ENCODE measurements around the gene CRELD1.

Gene CRELD1

DNA sequence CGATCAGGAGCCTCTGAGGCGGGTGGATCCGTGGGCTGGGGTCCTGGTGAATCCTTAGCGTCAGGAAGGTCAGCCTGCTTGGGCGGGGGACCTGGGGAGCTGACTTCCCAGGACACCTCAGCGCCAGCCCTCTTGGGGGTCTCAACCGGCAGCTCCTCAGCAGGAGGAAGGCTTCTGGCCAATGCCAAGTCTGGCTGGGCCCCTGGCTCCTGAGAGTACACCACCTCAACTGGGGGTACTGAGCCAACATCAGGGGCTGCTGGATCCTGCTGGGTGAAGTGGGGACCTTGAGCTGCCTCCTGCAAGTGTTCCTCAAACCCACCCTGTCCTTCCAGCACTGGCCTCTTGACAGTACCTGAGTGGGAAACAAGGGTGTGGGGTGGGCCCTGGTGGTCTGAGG, 15.5 kb downstream of the CRELD1 start:
- Histone ChIP-seq H3K27me3 (ENCODE audit: control insufficient read depth, insufficient read depth, low read length) (no peaks in the 10 kb centered on the region; the same call in 1 of the 2 replicates), H3K27ac (ENCODE audit: low read depth, low read length) (no peak overlapping the region), H3K4me1 (ENCODE audit: control insufficient read depth, insufficient read depth, low read length) (peaks cover 6% of the 10 kb centered on the region; the same call in 1 of the 2 replicates), H3K9ac (ENCODE audit: low read length) (no peak overlapping the region), H3K9me3 (ENCODE audit: control insufficient read depth, insufficient read depth, low read depth, low read length) (no peaks in the 10 kb centered on the region), H3K36me3 (ENCODE audit: control insufficient read depth, insufficient read depth, low read length) (0 out of 2 replicates have a peak, but pooled peaks cover 8% of the 10 kb centered on the region), H3K4me3 (ENCODE audit: low read depth, low read length) (no peak overlapping the region)

DNA sequence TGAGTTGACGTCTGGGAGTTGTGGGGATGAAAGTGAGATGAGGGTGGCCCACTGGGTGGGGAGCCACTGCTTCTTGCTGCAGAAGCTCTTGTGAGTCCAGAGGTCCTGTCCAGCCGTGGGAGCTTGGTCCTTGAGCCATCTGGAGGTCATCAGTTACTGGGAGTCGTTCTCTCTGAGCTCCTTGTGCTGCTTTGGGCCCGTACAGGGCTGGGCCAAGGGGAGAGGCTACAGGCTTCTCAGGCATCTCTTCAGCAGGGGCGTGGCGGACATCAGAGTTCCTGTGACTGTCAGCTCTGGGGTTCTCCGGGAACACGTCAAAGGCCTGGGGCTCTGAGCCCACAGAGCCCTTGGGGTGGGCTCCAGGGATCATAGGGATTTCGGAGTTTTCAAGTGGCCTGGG, 16.0 kb downstream of the CRELD1 start:
- H3K4me1 ChIP-seq (ENCODE audit: control insufficient read depth, insufficient read depth, low read length), result peaks cover 11% of the 10 kb centered on the region
- no peaks in the 10 kb centered on the region for H3K9me3 ChIP-seq (ENCODE audit: control insufficient read depth, insufficient read depth, low read depth, low read length)
- H3K36me3 ChIP-seq (ENCODE audit: control insufficient read depth, insufficient read depth, low read length), result 0 out of 2 replicates have a peak, but pooled peaks cover 6% of the 10 kb centered on the region
- no peak overlapping the region for H3K27ac ChIP-seq (ENCODE audit: low read depth, low read length)
- H3K27me3 ChIP-seq (ENCODE audit: control insufficient read depth, insufficient read depth, low read length), result no peaks in the 10 kb centered on the region; the same call in 1 of the 2 replicates
- no peak overlapping the region for H3K9ac ChIP-seq (ENCODE audit: low read length)
- no peak overlapping the region for H3K4me3 ChIP-seq (ENCODE audit: low read depth, low read length)

DNA sequence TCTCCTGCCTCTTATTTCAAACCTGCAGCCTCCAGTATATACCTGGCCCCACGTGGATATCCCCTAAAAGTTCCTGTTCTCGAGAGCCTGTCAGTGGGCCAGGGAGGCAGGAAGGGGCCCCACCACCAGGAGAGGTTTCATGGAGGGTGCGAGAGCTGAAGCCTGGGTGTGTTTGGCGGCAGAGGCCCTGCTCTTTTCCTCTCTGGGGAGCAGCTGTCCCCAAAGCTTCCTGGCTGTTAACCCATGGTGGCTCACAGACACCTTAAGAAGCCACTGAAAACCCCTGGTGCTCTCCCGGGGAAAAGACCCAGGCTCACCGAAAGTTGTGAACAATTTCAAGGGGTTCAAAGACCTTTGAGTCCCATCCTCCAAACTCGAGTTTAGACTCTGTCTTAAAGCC, 17.5 kb downstream of the CRELD1 start:
- 0 out of 2 replicates have a peak, but pooled peaks cover 6% of the 10 kb centered on the region for H3K36me3 ChIP-seq (ENCODE audit: control insufficient read depth, insufficient read depth, low read length)
- peaks cover 25% of the 10 kb centered on the region for H3K4me1 ChIP-seq (ENCODE audit: control insufficient read depth, insufficient read depth, low read length)
- H3K27ac ChIP-seq (ENCODE audit: low read depth, low read length), result no peak overlapping the region
- no peaks in the 10 kb centered on the region; the same call in 1 of the 2 replicates for H3K27me3 ChIP-seq (ENCODE audit: control insufficient read depth, insufficient read depth, low read length)
- H3K9me3 ChIP-seq (ENCODE audit: control insufficient read depth, insufficient read depth, low read depth, low read length), result no peaks in the 10 kb centered on the region
- peak overlapping the region; percentile 47 for H3K9ac ChIP-seq (ENCODE audit: low read length)
- H3K4me3 ChIP-seq (ENCODE audit: low read depth, low read length), result peak overlapping the region; percentile 96

DNA sequence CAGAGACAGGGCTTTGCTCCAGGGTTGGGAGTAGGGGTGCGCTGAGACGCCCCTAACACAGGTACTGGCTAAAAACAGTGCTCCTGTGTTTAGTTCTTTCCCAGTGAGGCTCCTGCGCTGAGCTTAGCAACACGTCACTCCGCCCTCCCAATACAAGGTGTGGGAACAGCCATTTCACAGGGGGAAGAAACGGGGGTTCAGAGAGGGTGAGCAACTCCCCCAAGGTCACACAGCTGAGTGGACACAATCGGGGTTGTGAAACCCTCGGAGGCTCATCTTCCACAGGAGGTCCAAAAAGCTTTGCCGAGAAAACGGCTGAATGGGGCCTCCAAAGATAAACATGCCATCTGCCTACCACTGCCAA, 17.9 kb downstream of the CRELD1 start:
- Histone ChIP-seq H3K9ac (ENCODE audit: low read length) (peak overlapping the region; percentile 47), H3K36me3 (ENCODE audit: control insufficient read depth, insufficient read depth, low read length) (0 out of 2 replicates have a peak, but pooled peaks cover 6% of the 10 kb centered on the region), H3K9me3 (ENCODE audit: control insufficient read depth, insufficient read depth, low read depth, low read length) (no peaks in the 10 kb centered on the region), H3K27ac (ENCODE audit: low read depth, low read length) (no peak overlapping the region), H3K4me1 (ENCODE audit: control insufficient read depth, insufficient read depth, low read length) (peaks cover 25% of the 10 kb centered on the region), H3K27me3 (ENCODE audit: control insufficient read depth, insufficient read depth, low read length) (no peaks in the 10 kb centered on the region; the same call in 1 of the 2 replicates), H3K4me3 (ENCODE audit: low read depth, low read length) (peak overlapping the region; percentile 96)

DNA sequence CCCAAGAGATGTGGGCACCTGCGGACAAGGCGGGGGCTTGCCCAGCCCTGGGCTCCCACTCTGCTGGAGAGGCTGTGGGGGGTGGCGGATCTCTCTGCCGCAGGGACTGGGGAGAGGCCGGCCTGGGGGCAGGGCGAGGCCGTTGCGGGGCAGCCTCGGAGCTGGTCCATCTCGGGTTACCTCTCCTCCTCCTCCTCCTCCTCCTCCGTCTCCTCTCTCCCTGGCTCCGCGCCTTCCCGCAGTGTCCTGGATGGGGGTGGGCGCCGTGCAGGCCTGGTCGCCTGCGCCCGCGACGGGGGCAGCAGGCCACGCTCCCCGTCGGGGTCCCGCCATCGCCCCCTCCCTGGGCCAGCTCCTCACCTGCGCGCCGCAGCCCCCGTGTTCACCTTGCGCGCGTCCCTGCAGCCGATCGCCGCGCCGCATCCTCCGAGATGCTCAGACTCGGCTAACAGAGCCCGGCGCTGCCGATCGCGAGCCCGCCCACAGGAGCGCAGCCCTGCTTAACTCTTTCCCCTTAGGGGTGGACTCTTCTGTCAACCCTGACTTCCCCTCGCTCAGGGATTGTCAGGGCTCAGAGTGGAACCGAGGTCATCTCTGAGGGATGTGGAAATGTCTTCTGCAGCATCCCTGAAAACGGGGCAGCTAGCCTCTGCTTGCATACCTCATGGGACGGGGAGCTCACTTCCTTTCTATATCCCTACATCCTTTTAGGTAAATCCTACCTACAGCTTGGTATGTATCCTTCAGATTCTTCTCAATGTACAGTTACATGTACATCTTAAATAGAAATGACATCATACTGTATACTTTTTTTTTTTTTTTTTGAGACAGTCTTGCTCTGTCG, 18.6 kb downstream of the CRELD1 start, which contains the start of gene PRRT3:
Gene PRRT3 (minus strand): TSS at position 447 of the 844 bp plus-strand sequence. CDS start 2,293 bp downstream, outside the sequence.
- H3K27me3 ChIP-seq (ENCODE audit: control insufficient read depth, insufficient read depth, low read length), result no peaks in the 10 kb centered on the region; the same call in 1 of the 2 replicates
- H3K36me3 ChIP-seq (ENCODE audit: control insufficient read depth, insufficient read depth, low read length), result 0 out of 2 replicates have a peak, but pooled peaks cover 6% of the 10 kb centered on the region
- H3K4me1 ChIP-seq (ENCODE audit: control insufficient read depth, insufficient read depth, low read length), result peaks cover 25% of the 10 kb centered on the region
- no peaks in the 10 kb centered on the region for H3K9me3 ChIP-seq (ENCODE audit: control insufficient read depth, insufficient read depth, low read depth, low read length)
- H3K4me3 ChIP-seq (ENCODE audit: low read depth, low read length), result peak within 1 kb of the TSS; percentile 96
- H3K27ac ChIP-seq (ENCODE audit: low read depth, low read length), result no peak within 1 kb of the TSS
- peak within 1 kb of the TSS; percentile 47 for H3K9ac ChIP-seq (ENCODE audit: low read length)

DNA sequence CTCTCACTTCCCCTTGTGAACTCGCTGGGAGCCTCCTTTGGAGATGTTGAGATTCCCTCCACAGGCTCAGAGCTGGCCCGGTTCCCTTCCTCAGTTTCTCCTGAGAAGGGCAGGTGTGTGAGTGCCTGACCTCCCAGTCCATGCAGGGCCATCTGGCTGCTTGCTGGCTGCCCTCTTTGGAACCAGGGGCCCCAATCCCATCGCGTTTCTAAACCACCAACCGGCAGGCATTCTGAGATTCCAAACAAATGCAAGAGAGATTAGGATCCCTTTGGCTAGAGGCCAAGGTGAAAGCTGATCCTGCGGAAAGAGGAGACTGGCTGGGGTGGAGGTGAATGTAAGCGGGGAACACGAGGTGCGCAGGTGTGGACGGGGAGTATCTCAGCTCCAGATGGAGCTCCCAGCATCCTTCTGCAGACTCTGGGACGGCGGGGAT, 21.5 kb downstream of the CRELD1 start:
- H3K4me3 ChIP-seq (ENCODE audit: low read depth, low read length), result no peak overlapping the region
- H3K9ac ChIP-seq (ENCODE audit: low read length), result no peak overlapping the region
- peaks cover 25% of the 10 kb centered on the region for H3K4me1 ChIP-seq (ENCODE audit: control insufficient read depth, insufficient read depth, low read length)
- no peaks in the 10 kb centered on the region; the same call in 1 of the 2 replicates for H3K27me3 ChIP-seq (ENCODE audit: control insufficient read depth, insufficient read depth, low read length)
- H3K36me3 ChIP-seq (ENCODE audit: control insufficient read depth, insufficient read depth, low read length), result no peaks in the 10 kb centered on the region
- H3K27ac ChIP-seq (ENCODE audit: low read depth, low read length), result no peak overlapping the region
- H3K9me3 ChIP-seq (ENCODE audit: control insufficient read depth, insufficient read depth, low read depth, low read length), result no peaks in the 10 kb centered on the region

DNA sequence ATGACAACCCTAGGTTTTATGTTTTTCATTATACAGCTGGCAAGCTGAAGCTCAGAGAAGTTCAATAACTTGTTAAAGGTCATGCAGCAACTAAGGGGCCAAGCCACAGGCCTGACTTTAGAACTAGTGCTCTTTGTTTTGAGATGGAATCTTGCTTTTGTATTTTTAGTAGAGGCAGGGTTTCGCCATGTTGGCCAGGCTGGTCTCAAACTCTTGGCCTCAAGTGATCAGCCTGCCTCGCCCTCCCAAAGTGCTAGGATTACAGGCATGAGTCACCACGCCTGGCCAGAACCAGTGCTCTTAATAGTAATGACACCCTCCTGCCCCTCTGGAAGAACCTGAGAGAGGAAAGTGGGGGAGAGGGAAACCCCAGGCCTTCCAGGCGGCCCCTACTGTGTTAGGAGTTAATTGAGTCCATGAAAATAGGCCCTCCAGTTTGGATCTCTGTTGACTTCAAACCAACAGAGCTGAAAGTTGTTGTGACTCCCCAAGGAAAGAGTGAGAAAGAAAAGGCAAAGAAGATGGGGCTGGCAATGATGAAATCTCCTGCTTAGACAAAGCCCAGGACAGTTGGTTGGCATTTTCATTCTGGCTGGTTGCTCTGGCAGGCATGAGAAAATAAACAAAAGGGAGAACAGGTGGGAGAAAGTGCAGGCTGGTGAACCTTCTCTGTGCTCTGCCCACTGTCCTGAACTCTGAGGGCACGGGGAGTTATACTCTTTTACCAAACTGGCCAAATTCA, 22.1 kb downstream of the CRELD1 start:
- peaks cover 25% of the 10 kb centered on the region for H3K4me1 ChIP-seq (ENCODE audit: control insufficient read depth, insufficient read depth, low read length)
- H3K4me3 ChIP-seq (ENCODE audit: low read depth, low read length), result no peak overlapping the region
- H3K27me3 ChIP-seq (ENCODE audit: control insufficient read depth, insufficient read depth, low read length), result no peaks in the 10 kb centered on the region; the same call in 1 of the 2 replicates
- H3K9ac ChIP-seq (ENCODE audit: low read length), result no peak overlapping the region
- H3K9me3 ChIP-seq (ENCODE audit: control insufficient read depth, insufficient read depth, low read depth, low read length), result no peaks in the 10 kb centered on the region
- H3K36me3 ChIP-seq (ENCODE audit: control insufficient read depth, insufficient read depth, low read length), result no peaks in the 10 kb centered on the region
- no peak overlapping the region for H3K27ac ChIP-seq (ENCODE audit: low read depth, low read length)

DNA sequence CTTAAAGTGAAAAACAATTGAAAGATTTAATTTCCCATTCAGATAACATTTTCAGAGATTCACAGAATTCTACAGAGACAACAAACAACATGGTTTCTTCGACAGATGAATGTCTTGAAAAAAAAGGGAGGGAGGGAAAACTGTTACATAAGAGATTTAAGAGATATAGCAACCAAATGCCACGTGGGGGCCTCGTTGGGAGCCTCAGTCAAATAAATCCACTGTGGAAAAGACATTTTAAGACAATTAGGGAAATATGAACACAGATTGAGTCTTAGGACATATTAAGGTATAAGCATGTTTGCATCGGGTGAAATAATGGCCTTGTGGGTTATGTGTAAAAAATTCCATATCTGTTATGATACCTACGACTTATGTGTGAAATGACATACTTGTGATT, 23.6 kb downstream of the CRELD1 start:
- Histone ChIP-seq H3K9me3 (ENCODE audit: control insufficient read depth, insufficient read depth, low read depth, low read length) (no peaks in the 10 kb centered on the region), H3K27me3 (ENCODE audit: control insufficient read depth, insufficient read depth, low read length) (no peaks in the 10 kb centered on the region), H3K36me3 (ENCODE audit: control insufficient read depth, insufficient read depth, low read length) (no peaks in the 10 kb centered on the region), H3K9ac (ENCODE audit: low read length) (no peak overlapping the region), H3K4me3 (ENCODE audit: low read depth, low read length) (no peak overlapping the region), H3K4me1 (ENCODE audit: control insufficient read depth, insufficient read depth, low read length) (peaks cover 19% of the 10 kb centered on the region), H3K27ac (ENCODE audit: low read depth, low read length) (no peak overlapping the region)

DNA sequence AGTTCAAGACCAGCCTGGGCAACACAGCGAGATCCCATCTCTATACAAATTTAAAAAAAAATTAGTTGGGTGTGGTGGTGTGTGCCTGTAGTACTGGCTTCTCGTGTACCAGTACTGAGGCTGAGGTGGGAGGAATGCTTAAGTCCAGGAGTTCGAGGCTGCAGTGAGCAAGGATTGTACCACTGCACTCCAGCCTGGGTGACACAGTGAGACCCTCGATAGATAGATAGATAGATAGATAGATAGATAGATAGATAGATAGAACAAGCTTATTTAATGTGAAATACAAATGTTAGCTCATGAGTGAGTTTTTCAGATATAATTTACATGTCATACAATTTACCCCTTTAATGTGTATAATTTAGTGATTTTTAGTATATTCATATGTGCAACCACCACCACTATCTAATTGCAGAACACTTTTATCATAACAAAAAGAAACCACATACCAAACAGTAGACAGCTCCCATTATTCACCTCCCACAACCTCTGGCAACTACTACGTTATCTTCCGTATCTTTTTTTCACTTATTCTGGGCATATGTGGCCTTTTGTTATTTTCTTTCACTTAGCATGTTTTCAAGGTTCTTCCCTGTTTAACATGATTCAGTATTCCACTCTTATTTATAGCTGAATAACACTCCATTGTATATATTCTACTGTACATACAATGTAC, 31.7 kb downstream of the CRELD1 start:
- Histone ChIP-seq H3K36me3 (ENCODE audit: control insufficient read depth, insufficient read depth, low read length) (peaks cover 36% of the 10 kb centered on the region), H3K27me3 (ENCODE audit: control insufficient read depth, insufficient read depth, low read length) (no peaks in the 10 kb centered on the region), H3K9me3 (ENCODE audit: control insufficient read depth, insufficient read depth, low read depth, low read length) (no peaks in the 10 kb centered on the region)

DNA sequence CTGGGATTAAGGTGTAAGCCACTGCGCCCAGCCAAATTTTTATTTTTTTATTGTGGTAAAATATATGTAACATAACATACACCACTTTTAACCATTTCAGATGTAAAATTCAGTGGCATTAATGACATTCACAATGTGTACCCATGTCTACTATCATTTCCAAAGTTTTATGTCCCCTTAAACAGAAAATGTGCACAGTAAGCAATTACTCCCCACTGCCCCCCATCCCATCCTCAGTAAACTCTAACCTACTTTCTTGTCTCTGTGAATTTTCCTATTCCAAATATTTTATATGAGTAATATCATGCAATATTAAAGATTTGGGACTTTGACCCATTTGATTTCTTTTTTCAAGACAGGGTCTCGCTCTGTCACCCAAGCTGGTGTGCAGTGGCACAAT, 33.2 kb downstream of the CRELD1 start:
- Histone ChIP-seq H3K27me3 (ENCODE audit: control insufficient read depth, insufficient read depth, low read length) (no peaks in the 10 kb centered on the region), H3K36me3 (ENCODE audit: control insufficient read depth, insufficient read depth, low read length) (peaks cover 51% of the 10 kb centered on the region)

More for the DNA sequence above, 31.7 kb downstream of the CRELD1 start:
- H3K4me3 ChIP-seq (ENCODE audit: low read depth, low read length), result no peak overlapping the region
- no peak overlapping the region for H3K9ac ChIP-seq (ENCODE audit: low read length)
- no peak overlapping the region for H3K27ac ChIP-seq (ENCODE audit: low read depth, low read length)
- H3K4me1 ChIP-seq (ENCODE audit: control insufficient read depth, insufficient read depth, low read length), result no peaks in the 10 kb centered on the region

More for the DNA sequence above, 33.2 kb downstream of the CRELD1 start:
- Histone ChIP-seq H3K27ac (ENCODE audit: low read depth, low read length) (no peak overlapping the region), H3K4me1 (ENCODE audit: control insufficient read depth, insufficient read depth, low read length) (no peaks in the 10 kb centered on the region), H3K9ac (ENCODE audit: low read length) (no peak overlapping the region), H3K4me3 (ENCODE audit: low read depth, low read length) (no peak overlapping the region), H3K9me3 (ENCODE audit: control insufficient read depth, insufficient read depth, low read depth, low read length) (no peaks in the 10 kb centered on the region)
